Lower leg skin (tissue), 4 donors: Measurements from ENCODE around the gene CLCC1. TPM values are rescaled to one million over a fixed set of nuclear protein-coding genes. Genes with fewer than 3 reads are reported as not detected.

Experiments used
- DNase-seq, 2 donors: peaks; one replicate each; pipeline ENCODE4 v3.0.0-alpha.2; 2019; ENCODE audit warnings: low spot score in 2 of 2
- H3K4me3 ChIP-seq: fragments of 200-600 bp; sonication (generic); 2 replicates; pipeline ENCODE4 v1.5.1; 2017; ENCODE audit warnings: mild to moderate bottlenecking, low read depth; ENCODE audit not compliant: poor library complexity, severe bottlenecking
- POLR2A ChIP-seq, 2 donors: fragments of 450-650 bp; IDR thresholded peaks; one replicate each; pipeline ENCODE4 v1.6.1; 2016 to 2017; ENCODE audit warnings: antibody characterized with exemption in 2 of 2, mild to moderate bottlenecking in 1 of 2, moderate library complexity in 1 of 2
- whole genome bisulfite sequencing, 2 donors: methylation state at CpG; one replicate each; pipeline ENCODE4 v1.1.5; 2018; 5-methylcytosine and 5-hydroxymethylcytosine counted together
- intact Hi-C: fragments of 100-400 bp; cut with DNase I; formaldehyde crosslinking; loops from one replicate; pipeline ENCODE4 v1.15.0; 2023; ENCODE audit warnings: low total_unique reads
- total RNA-seq, 4 donors: library from RNA; depleted of rRNA; stranded (reverse); fragments of >200 nt; gene quantifications; one replicate each; pipeline ENCODE4 v1.1.0, GENCODE V29; 2016
- TF ChIP-seq, protein P1 (sequence below), 3 donors: fragments of 450-650 bp; IDR thresholded peaks; one replicate each; pipeline ENCODE4 v1.5.1; 2016; ENCODE audit warnings: antibody characterized with exemption in 3 of 3, mild to moderate bottlenecking in 3 of 3, moderate library complexity in 2 of 3

CLCC1 gene
- total RNA-seq, 4 donors from 2014 or later, result 11.8 to 16.0 (median 14.6) TPM

DNA sequence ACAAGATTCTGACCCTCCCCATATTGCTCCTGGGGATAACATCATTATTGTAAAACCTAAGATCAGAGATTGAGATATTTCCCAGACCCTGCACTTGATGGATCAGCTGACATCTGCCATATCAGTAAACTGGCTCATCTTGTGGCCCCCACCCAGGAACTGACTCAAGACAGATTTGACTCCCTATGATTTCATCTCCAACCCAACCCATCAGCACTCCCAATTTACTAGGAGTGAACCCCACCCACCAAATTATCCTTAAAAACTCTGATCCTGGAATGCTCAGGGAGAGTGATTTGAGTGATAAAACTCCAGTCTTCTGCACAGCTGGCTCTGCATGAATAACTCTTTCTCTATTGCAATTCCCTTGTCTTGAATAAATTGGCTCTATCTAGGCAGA is 6.1 kb upstream of the CLCC1 start:
- DNase-seq, result no peak
- TF ChIP-seq, protein P1, sequence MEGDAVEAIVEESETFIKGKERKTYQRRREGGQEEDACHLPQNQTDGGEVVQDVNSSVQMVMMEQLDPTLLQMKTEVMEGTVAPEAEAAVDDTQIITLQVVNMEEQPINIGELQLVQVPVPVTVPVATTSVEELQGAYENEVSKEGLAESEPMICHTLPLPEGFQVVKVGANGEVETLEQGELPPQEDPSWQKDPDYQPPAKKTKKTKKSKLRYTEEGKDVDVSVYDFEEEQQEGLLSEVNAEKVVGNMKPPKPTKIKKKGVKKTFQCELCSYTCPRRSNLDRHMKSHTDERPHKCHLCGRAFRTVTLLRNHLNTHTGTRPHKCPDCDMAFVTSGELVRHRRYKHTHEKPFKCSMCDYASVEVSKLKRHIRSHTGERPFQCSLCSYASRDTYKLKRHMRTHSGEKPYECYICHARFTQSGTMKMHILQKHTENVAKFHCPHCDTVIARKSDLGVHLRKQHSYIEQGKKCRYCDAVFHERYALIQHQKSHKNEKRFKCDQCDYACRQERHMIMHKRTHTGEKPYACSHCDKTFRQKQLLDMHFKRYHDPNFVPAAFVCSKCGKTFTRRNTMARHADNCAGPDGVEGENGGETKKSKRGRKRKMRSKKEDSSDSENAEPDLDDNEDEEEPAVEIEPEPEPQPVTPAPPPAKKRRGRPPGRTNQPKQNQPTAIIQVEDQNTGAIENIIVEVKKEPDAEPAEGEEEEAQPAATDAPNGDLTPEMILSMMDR (IDR thresholded peaks at IDR 0.05), result no peak
- no peak for TF ChIP-seq POLR2A (IDR thresholded peaks at IDR 0.05)
- intact Hi-C loops, result no loop called here
- H3K4me3 ChIP-seq, result no peak overlapping the region

DNA sequence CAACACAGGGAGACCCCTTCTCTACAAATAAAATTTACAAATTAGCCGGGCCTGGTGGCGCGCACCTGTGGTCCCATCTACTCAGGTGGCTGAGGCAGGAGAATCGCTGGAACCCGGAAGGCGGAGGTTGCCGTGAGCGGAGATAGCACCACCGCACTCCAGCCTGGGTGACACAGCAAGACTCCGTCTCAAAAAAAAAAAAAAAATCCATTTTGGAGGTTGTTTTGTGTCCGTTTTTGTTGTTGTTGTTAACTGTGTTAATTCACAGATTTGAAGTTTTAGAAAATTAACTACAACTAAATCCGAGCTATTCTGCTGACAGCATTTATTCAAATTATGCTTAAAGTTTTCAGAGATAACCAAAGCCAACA is 618 bp downstream of the CLCC1 start:
- WGBS, 2 donors, result 10 to 14% methylated on average over 12 of the region's 12 CpGs
- peak overlapping the region; percentile 69 for H3K4me3 ChIP-seq
- intact Hi-C loops, result no loop called here
- no peak for DNase-seq
- TF ChIP-seq, protein P1 (IDR thresholded peaks at IDR 0.05), result no peak
- no peak for TF ChIP-seq POLR2A (IDR thresholded peaks at IDR 0.05)

DNA sequence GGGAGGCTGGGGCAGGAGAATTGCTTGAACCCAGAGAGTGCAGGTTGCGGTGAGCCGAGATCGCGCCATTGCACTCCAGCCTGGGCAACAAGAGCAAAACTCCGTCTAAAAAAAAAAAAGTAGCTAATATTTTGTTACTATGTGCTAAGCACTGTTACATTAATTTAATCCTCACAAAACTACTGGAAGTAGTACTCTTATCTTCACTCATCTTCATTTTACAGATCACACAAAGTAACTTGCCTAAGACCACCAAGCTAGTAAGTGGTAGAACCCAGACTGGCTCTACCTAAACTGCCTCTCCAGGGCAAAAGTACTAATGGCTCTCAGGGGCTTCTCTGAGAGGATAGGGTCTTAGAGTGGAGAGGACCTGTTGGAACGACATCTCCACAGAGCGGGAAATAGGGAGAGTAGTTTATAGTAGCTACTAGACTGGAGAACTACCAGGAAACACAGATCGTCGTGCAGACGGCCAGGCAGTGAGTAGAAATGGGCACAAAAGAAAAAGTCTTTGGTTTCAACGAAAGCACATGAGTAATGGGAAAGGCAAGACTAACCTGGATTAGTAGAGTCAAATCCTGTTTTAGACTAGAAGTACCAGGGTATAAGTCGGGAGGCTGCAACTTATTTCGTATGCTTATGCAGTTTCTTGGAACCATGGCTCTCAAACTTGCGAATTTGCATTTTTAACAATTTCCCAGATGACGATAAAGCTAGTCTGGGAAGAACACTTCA is 1.4 kb downstream of the CLCC1 start:
- H3K4me3 ChIP-seq, result no peak overlapping the region
- intact Hi-C loops, result no loop called here
- no peak for TF ChIP-seq POLR2A (IDR thresholded peaks at IDR 0.05)
- TF ChIP-seq, protein P1 (IDR thresholded peaks at IDR 0.05), result no peak
- 76 to 79% methylated on average over 15 of the region's 15 CpGs for WGBS, 2 donors
- no peak for DNase-seq

DNA sequence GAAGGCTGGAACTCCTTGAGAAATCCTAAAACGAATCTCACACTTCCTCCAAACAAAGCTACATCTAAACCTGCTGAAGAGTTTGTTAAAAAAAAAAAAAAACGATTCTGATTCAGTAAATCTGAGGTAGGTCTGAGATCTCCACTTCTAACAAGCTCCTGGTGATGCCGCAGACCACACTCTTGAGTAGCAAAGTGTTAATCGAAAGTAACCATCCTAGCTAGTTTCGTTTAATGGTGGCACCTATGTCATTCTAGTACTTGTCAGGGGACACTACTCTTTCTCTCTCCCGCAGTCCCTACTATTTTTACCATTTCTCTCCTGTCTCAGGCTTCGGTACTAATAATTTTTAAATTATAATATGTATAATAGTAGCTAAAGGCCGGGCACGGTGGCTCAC is 2.1 kb downstream of the CLCC1 start:
- intact Hi-C loops, result no loop called here
- 82 to 86% methylated on average over 9 of the region's 9 CpGs for WGBS, 2 donors

DNA sequence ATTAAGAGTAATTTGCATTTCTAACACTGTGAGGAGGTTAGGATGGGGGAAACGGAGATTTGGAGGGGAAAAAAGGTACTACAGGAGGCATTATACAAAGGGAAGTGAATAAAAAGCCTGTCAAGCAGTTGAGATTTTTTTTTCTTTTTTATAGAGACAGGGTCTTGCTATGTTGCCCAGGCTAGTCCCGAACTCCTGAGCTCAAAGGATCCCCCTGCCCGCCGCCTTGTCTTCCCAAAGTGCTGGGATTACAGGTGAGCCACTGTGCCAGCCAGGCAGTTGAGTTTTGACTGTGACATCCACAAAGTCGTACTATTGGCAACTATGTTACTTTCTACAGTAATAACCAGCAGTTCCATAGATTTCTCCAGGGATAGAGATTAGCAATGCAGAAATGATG is 2.6 kb downstream of the CLCC1 start:
- DNase-seq, result no peak
- intact Hi-C loops, result no loop called here
- WGBS, 2 donors, result 91 to 92% methylated on average over 5 of the region's 5 CpGs
- H3K4me3 ChIP-seq, result no peak overlapping the region
- TF ChIP-seq POLR2A (IDR thresholded peaks at IDR 0.05), result no peak
- TF ChIP-seq, protein P1 (IDR thresholded peaks at IDR 0.05), result no peak

More for the DNA sequence above, 2.1 kb downstream of the CLCC1 start:
- no peak overlapping the region for H3K4me3 ChIP-seq
- TF ChIP-seq, protein P1 (IDR thresholded peaks at IDR 0.05), result no peak
- no peak for TF ChIP-seq POLR2A (IDR thresholded peaks at IDR 0.05)
- DNase-seq, result no peak

DNA sequence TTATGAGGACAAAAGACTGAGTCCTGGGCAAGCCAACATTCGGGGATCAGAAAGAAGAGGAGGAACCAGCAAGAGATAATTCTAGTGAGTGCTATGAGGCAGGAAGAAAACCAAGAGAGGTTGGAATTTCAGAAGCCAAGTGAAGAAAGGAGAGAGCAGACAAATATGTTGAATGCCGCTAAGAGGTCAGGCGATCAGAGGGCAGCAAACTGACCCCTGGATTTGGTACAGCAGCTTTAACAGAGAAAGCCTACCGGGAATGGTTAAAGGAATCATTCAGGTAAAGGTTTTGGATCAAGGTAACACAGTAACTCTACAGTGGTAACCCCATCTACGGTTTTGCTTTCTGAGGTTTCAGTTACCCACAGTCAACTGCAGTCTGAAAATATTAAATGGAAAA is 5.4 kb downstream of the CLCC1 start:
- 94 to 95% methylated on average over 5 of the region's 5 CpGs for WGBS, 2 donors
- no peak overlapping the region for H3K4me3 ChIP-seq
- no peak for DNase-seq
- intact Hi-C loops, result no loop called here
- TF ChIP-seq, protein P1 (IDR thresholded peaks at IDR 0.05), result no peak
- no peak for TF ChIP-seq POLR2A (IDR thresholded peaks at IDR 0.05)
